Mesendoderm (in vitro differentiated cells): ENCODE results near the gene MBOAT7.

Experiments
- DNase-seq: peaks from one replicate; pipeline ENCODE4 v3.0.0; 2013
- H2AK5ac ChIP-seq: 2 replicates; pipeline ENCODE4 v1.6.1; 2013; ENCODE audit warnings: low read length, inconsistent platforms
- H2BK120ac ChIP-seq: 2 replicates; pipeline ENCODE4 v1.6.1; 2013; ENCODE audit warnings: low read depth, mild to moderate bottlenecking, low read length, moderate library complexity, mixed read lengths
- H2BK15ac ChIP-seq: replicated peaks from 2 replicates; pipeline ENCODE4 v1.6.1; 2013; ENCODE audit warnings: low read depth, mild to moderate bottlenecking, moderate library complexity
- H2BK5ac ChIP-seq: 2 replicates; pipeline ENCODE4 v1.6.1; 2013; ENCODE audit warnings: low read length, inconsistent platforms
- H3K18ac ChIP-seq: 2 replicates; pipeline ENCODE4 v1.6.1; 2013; ENCODE audit warnings: mild to moderate bottlenecking, low read length, mixed read lengths
- H3K23ac ChIP-seq: one replicate; pipeline ENCODE4 v1.6.1; 2013; ENCODE audit warnings: low read length
- H3K27ac ChIP-seq: 2 replicates; pipeline ENCODE4 v1.5.1; 2013; ENCODE audit warnings: low read depth, mild to moderate bottlenecking, inconsistent platforms, low read length, moderate library complexity
- H3K27me3 ChIP-seq: 2 replicates; pipeline ENCODE4 v1.6.1; 2013; ENCODE audit warnings: low read length, control low read depth, mild to moderate bottlenecking, inconsistent platforms; ENCODE audit not compliant: insufficient read depth, poor library complexity
- H3K36me3 ChIP-seq: 2 replicates; pipeline ENCODE4 v1.6.1; 2013; ENCODE audit warnings: low read length, inconsistent platforms; ENCODE audit not compliant: control insufficient read depth, insufficient read depth
- H3K4ac ChIP-seq: one replicate; pipeline ENCODE4 v1.6.1; 2013; ENCODE audit warnings: low read depth, mild to moderate bottlenecking, low read length, moderate library complexity
- H3K4me1 ChIP-seq: 2 replicates; pipeline ENCODE4 v1.6.1; 2013; ENCODE audit warnings: low read depth, low read length, inconsistent platforms; ENCODE audit not compliant: control insufficient read depth
- H3K4me2 ChIP-seq: 2 replicates; pipeline ENCODE4 v1.6.1; 2013; ENCODE audit warnings: low read length
- H3K4me3 ChIP-seq: 2 replicates; pipeline ENCODE4 v1.5.1; 2013; ENCODE audit warnings: mild to moderate bottlenecking, low read length
- H3K56ac ChIP-seq: one replicate; pipeline ENCODE4 v1.6.1; 2013; ENCODE audit warnings: low read length
- H3K79me1 ChIP-seq: 2 replicates; pipeline ENCODE4 v1.6.1; 2013; ENCODE audit warnings: low read length, inconsistent platforms
- H3K79me2 ChIP-seq: 2 replicates; pipeline ENCODE4 v1.6.1; 2013; ENCODE audit warnings: mild to moderate bottlenecking, low read length; ENCODE audit not compliant: control insufficient read depth, insufficient read depth
- H3K9ac ChIP-seq: 2 replicates; pipeline ENCODE4 v1.6.1; 2013; ENCODE audit warnings: low read length, inconsistent platforms
- H4K5ac ChIP-seq: one replicate; pipeline ENCODE4 v1.6.1; 2013; ENCODE audit warnings: low read length
- H4K8ac ChIP-seq: one replicate; pipeline ENCODE4 v1.6.1; 2013; ENCODE audit warnings: low read depth, mild to moderate bottlenecking, control low read depth, low read length, moderate library complexity
- WGBS: extraction: QIAGEN DNeasy Blood & Tissue Kit; methylation state at CpG from one replicate; pipeline ENCODE4 v1.1.7; 2013; ENCODE audit warnings: low lambda C conversion rate, missing lambda C conversion rate; ENCODE audit not compliant: insufficient coverage; ENCODE audit errors: extremely low coverage; 5-methylcytosine and 5-hydroxymethylcytosine counted together

Gene MBOAT7

DNA sequence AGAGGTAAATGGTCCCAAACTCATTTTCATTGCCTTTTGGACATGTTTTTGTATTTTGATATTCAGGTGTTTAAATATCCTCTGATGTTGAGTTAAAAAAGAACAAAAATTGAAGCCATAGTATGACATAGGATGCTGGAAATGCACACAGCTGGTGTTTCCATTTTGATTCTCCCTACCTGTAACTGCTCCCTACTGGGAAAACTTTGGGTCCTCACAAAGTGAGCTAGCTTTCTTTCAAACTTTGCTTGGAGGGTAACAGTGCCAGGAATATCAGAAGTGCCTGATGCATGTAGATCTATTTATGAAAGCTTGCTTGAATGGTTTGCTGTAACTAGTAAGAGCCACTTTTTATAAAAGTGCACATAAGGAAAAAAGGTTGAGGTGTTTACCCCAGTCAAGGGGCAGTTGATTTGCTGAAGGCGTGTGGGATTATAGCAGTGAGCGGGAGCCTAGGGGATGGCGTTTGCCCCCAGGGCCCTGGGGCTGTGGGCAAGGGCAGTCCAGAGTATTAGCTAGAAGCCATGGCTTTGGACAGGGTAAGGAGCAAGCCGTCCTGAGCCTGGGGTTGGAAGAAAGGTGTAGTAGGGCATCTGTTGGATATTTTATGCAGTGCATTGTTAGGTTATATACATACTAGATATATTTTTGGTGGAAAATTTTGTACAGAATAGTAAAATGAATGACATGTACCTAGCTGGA lies 15.5 kb upstream of the MBOAT7 start:
- Histone ChIP-seq H3K18ac (no peak overlapping the region), H3K4ac (no peak overlapping the region), H3K27me3 (no peaks in the 10 kb centered on the region), H2BK5ac (no peak overlapping the region), H3K23ac (no peak overlapping the region), H3K9ac (peak overlapping the region; percentile 64), H3K79me2 (peaks cover 68% of the 10 kb centered on the region), H3K56ac (no peak overlapping the region), H3K79me1 (peaks cover 19% of the 10 kb centered on the region), H3K36me3 (peaks cover 43% of the 10 kb centered on the region), H2BK15ac (no peak overlapping the region), H3K4me2 (peak overlapping the region; percentile 2), H4K5ac (no peak overlapping the region), H3K27ac (no peak overlapping the region), H4K8ac (no peak overlapping the region), H2BK120ac (no peak overlapping the region), H3K4me3 (no peak overlapping the region), H3K4me1 (peaks cover 5% of the 10 kb centered on the region), H2AK5ac (no peak overlapping the region)
- no CpG with 5 or more reads among the region's 4 CpGs for WGBS
- no peak for DNase-seq

DNA sequence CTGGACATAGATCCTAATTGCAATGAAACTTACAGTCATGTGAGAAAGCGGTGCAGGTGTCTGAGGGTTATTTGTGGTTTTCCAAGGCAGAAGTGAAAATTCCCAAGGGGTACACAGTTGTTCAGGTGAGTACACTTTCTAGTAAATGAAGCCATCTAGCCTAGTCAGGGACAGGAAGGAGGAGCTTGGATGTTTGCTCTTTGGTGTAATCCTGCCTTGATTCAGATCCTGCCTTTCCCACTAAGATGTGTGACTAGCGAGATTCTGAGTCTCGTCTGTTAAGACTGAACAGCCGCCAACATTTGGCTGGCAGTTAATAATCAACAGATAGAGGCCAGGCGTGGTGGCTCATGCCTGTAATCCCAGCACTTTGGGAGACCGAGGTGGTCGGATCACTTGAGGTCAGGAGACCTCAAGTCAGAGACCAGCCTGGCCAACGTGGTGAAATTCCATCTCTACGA lies 13.8 kb upstream of the MBOAT7 start:
- Histone ChIP-seq H3K56ac (peak overlapping the region; percentile 100), H3K36me3 (peaks cover 42% of the 10 kb centered on the region), H3K4ac (no peak overlapping the region), H2BK120ac (no peak overlapping the region), H3K18ac (no peak overlapping the region), H2BK5ac (no peak overlapping the region), H2BK15ac (no peak overlapping the region), H3K79me1 (peaks cover 19% of the 10 kb centered on the region), H3K27ac (no peak overlapping the region), H3K4me3 (peak overlapping the region; percentile 15), H3K27me3 (no peaks in the 10 kb centered on the region), H4K8ac (no peak overlapping the region), H2AK5ac (no peak overlapping the region), H3K4me1 (peaks cover 5% of the 10 kb centered on the region), H3K4me2 (peak overlapping the region; percentile 62), H3K79me2 (peaks cover 64% of the 10 kb centered on the region), H4K5ac (no peak overlapping the region), H3K23ac (no peak overlapping the region), H3K9ac (peak overlapping the region; percentile 100)
- no CpG with 5 or more reads among the region's 9 CpGs for WGBS
- no peak for DNase-seq

DNA sequence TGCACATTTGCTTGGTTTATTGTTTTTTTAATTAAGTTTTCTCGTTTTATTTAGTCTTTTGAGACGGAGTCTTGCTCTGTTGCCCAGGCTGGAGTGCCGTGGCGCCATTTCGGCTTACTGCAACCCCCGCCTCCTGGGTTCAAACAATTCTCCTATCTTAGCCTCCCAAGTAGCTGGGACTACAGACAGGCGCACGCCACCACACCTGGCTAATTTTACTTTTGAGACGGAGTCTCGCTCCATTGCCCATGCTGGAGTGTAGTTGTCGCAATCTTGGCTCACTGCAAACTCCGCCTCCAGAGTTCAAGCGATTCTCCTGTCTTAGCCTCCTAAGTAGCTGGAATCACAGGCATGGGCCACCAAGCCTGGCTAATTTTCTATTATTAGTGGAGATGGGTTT lies 12.6 kb upstream of the MBOAT7 start:
- DNase-seq: no peak
- no CpG with 5 or more reads among the region's 13 CpGs for WGBS
- no peak overlapping the region for H3K27ac ChIP-seq

DNA sequence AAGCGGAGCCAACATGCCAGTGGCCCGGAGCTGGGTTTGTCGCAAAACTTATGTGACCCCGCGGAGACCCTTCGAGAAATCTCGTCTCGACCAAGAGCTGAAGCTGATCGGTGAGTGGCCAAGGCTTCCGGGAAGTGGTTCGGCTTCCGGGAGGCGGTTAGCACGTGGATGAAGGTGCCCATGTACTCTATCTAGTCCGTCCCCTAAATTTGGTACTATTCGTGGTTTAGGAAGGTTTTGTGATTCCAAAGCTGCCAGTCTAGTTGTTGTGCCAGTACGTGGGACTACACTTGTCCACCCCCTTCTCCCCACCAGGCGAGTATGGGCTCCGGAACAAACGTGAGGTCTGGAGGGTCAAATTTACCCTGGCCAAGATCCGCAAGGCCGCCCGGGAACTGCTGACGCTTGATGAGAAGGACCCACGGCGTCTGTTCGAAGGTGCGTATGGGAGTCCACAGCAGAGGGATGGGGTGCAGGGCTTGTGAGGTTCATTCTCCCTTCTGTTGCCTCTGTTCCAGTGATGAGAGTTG lies 11.9 kb upstream of the MBOAT7 start:
- H3K36me3 ChIP-seq: peaks cover 28% of the 10 kb centered on the region

More for the DNA sequence above, 12.6 kb upstream of the MBOAT7 start:
- peaks cover 5% of the 10 kb centered on the region for H3K4me1 ChIP-seq
- no peak overlapping the region for H2BK15ac ChIP-seq
- peak overlapping the region; percentile 62 for H3K4me2 ChIP-seq
- no peak overlapping the region for H2AK5ac ChIP-seq
- no peak overlapping the region for H4K5ac ChIP-seq
- H3K79me1 ChIP-seq: peaks cover 12% of the 10 kb centered on the region
- no peak overlapping the region for H3K4ac ChIP-seq
- H3K36me3 ChIP-seq: peaks cover 35% of the 10 kb centered on the region
- no peak overlapping the region for H2BK120ac ChIP-seq
- no peak overlapping the region for H4K8ac ChIP-seq
- no peaks in the 10 kb centered on the region for H3K27me3 ChIP-seq
- no peak overlapping the region for H3K18ac ChIP-seq
- H3K23ac ChIP-seq: no peak overlapping the region
- H3K4me3 ChIP-seq: peak overlapping the region; percentile 100
- H3K9ac ChIP-seq: peak overlapping the region; percentile 100
- H2BK5ac ChIP-seq: no peak overlapping the region
- H3K79me2 ChIP-seq: peaks cover 62% of the 10 kb centered on the region
- H3K56ac ChIP-seq: peak overlapping the region; percentile 100

DNA sequence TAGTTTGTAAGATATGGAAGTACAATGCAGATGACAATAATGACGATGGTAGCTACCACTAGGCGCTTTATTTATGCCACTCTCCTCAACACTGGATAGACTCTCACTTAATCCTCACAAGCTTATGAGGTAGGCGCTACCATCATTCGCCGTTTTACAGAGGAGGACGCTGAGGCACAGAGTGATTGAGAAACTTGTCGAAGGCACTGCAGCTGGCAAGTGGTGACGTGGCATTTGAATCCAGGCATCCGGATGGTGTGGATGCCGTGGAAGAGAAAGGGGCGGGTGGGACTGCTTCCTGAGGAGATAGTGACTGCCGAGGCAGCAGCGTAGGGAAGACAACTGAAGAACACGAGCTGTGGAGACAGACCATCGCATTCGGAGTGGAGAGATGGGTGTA lies 10.0 kb upstream of the MBOAT7 start:
- no CpG with 5 or more reads among the region's 16 CpGs for WGBS
- Histone ChIP-seq H4K8ac (no peak overlapping the region), H3K56ac (no peak overlapping the region), H3K4me1 (peaks cover 5% of the 10 kb centered on the region), H3K4me2 (no peak overlapping the region), H4K5ac (no peak overlapping the region), H2BK120ac (no peak overlapping the region), H3K9ac (no peak overlapping the region), H3K18ac (no peak overlapping the region), H3K27me3 (no peaks in the 10 kb centered on the region), H3K79me1 (peaks cover 2% of the 10 kb centered on the region), H3K27ac (no peak overlapping the region), H3K36me3 (peaks cover 23% of the 10 kb centered on the region), H3K79me2 (peaks cover 37% of the 10 kb centered on the region), H3K4me3 (no peak overlapping the region), H2AK5ac (no peak overlapping the region), H2BK5ac (no peak overlapping the region), H3K23ac (no peak overlapping the region), H2BK15ac (no peak overlapping the region), H3K4ac (no peak overlapping the region)
- no peak for DNase-seq

More for the DNA sequence above, 11.9 kb upstream of the MBOAT7 start:
- Histone ChIP-seq H4K8ac (no peak overlapping the region), H3K9ac (peak overlapping the region; percentile 100), H3K4me1 (peaks cover 5% of the 10 kb centered on the region), H3K79me2 (peaks cover 55% of the 10 kb centered on the region), H3K23ac (no peak overlapping the region), H3K56ac (peak overlapping the region; percentile 100), H2BK5ac (peak overlapping the region; percentile 8), H3K18ac (peak overlapping the region; percentile 45), H4K5ac (no peak overlapping the region), H3K27ac (peak overlapping the region; percentile 65), H3K27me3 (no peaks in the 10 kb centered on the region), H3K79me1 (peaks cover 8% of the 10 kb centered on the region), H2BK15ac (no peak overlapping the region), H3K4me3 (peak overlapping the region; percentile 100), H2AK5ac (no peak overlapping the region), H3K4ac (peak overlapping the region; percentile 63), H2BK120ac (no peak overlapping the region), H3K4me2 (peak overlapping the region; percentile 62)
- no peak for DNase-seq
- no CpG with 5 or more reads among the region's 28 CpGs for WGBS
